ENCODE data around the gene BLNK. TPM values are rescaled to one million over a fixed set of nuclear protein-coding genes. Genes with fewer than 3 reads are reported as not detected.
"Not testable (repeated sequence)": the region's sequence is repeated elsewhere in the genome, so short reads cannot be mapped to it uniquely, and the experiment has no call there.

BLNK gene
- polyA plus RNA-seq, 1 experiment: not detected

- Histone ChIP-seq H3K4me3 (ENCODE audit: low read depth, low read length) (no peak overlapping the region), H3K27me3 (ENCODE audit: control insufficient read depth, insufficient read depth, low read length) (no peaks in the 10 kb centered on the region), H3K36me3 (ENCODE audit: control insufficient read depth, insufficient read depth, low read length) (no peaks in the 10 kb centered on the region)
- ChIA-PET POLR2A (no interaction called here), CTCF (interaction anchor here (0.6 to 1.2 kb wide), 3 partner anchors 30 to 294 kb away, joined by 3 to 4 read pairs (median 4); no protein-coding TSS in a partner anchor)
- TF ChIP-seq CTCF (IDR thresholded peaks at IDR 0.05; ENCODE audit: insufficient read depth, low read depth, low read length): no peak
- no peak for DNase-seq (ENCODE audit: low read depth)
Measured at GRCh38 chr10:96311180-96311715, 39.9 kb upstream of the BLNK start.

GRCh38 chr10:96310321-96310669 is 38.9 kb upstream of the BLNK start:
- ChIA-PET CTCF (no interaction called here), POLR2A (no interaction called here)
- no peaks in the 10 kb centered on the region for H3K36me3 ChIP-seq (ENCODE audit: control insufficient read depth, insufficient read depth, low read length)
- no peaks in the 10 kb centered on the region for H3K27me3 ChIP-seq (ENCODE audit: control insufficient read depth, insufficient read depth, low read length)
- no peak overlapping the region for H3K4me3 ChIP-seq (ENCODE audit: low read depth, low read length)
- no peak for TF ChIP-seq CTCF (IDR thresholded peaks at IDR 0.05; ENCODE audit: insufficient read depth, low read depth, low read length)
- no peak for DNase-seq (ENCODE audit: low read depth)

GRCh38 chr10:96309628-96310320 is 38.4 kb upstream of the BLNK start:
- Histone ChIP-seq H3K4me3 (ENCODE audit: low read depth, low read length) (no peak overlapping the region), H3K36me3 (ENCODE audit: control insufficient read depth, insufficient read depth, low read length) (no peaks in the 10 kb centered on the region), H3K27me3 (ENCODE audit: control insufficient read depth, insufficient read depth, low read length) (no peaks in the 10 kb centered on the region)
- DNase-seq (ENCODE audit: low read depth): no peak
- ChIA-PET POLR2A (no interaction called here), CTCF (no interaction called here)
- TF ChIP-seq CTCF (IDR thresholded peaks at IDR 0.05; ENCODE audit: insufficient read depth, low read depth, low read length): no peak

- CTCF ChIA-PET: interaction anchor here (1.1 kb wide), 1 partner anchor 15 kb away, joined by 4 read pairs; no protein-coding TSS in a partner anchor
- H3K27me3 ChIP-seq (ENCODE audit: control insufficient read depth, insufficient read depth, low read length); H3K36me3 ChIP-seq (ENCODE audit: control insufficient read depth, insufficient read depth, low read length); DNase-seq (ENCODE audit: low read depth); H3K4me3 ChIP-seq (ENCODE audit: low read depth, low read length); POLR2A ChIA-PET: not testable (repeated sequence)
Measured at GRCh38 chr10:96308854-96309253, 37.5 kb upstream of the BLNK start.

- Histone ChIP-seq H3K27me3 (ENCODE audit: control insufficient read depth, insufficient read depth, low read length) (peaks cover 2% of the 10 kb centered on the region; the same call in 1 of the 2 replicates), H3K4me3 (ENCODE audit: low read depth, low read length) (no peak overlapping the region), H3K36me3 (ENCODE audit: control insufficient read depth, insufficient read depth, low read length) (no peaks in the 10 kb centered on the region)
- no peak for TF ChIP-seq CTCF (IDR thresholded peaks at IDR 0.05; ENCODE audit: insufficient read depth, low read depth, low read length)
- POLR2A ChIA-PET: no interaction called here
- CTCF ChIA-PET: no interaction called here
- no peak for DNase-seq (ENCODE audit: low read depth)
Measured at GRCh38 chr10:96306516-96306915, 35.1 kb upstream of the BLNK start.

- no peak for DNase-seq (ENCODE audit: low read depth)
- no peak for TF ChIP-seq CTCF (IDR thresholded peaks at IDR 0.05; ENCODE audit: insufficient read depth, low read depth, low read length)
- H3K4me3 ChIP-seq (ENCODE audit: low read depth, low read length): no peak overlapping the region
- no peaks in the 10 kb centered on the region for H3K36me3 ChIP-seq (ENCODE audit: control insufficient read depth, insufficient read depth, low read length)
- ChIA-PET POLR2A (no interaction called here), CTCF (interaction anchor here (1.5 to 2.1 kb wide), 2 partner anchors 11 to 289 kb away, joined by 5 to 6 read pairs; no protein-coding TSS in a partner anchor)
- H3K27me3 ChIP-seq (ENCODE audit: control insufficient read depth, insufficient read depth, low read length): peaks cover 2% of the 10 kb centered on the region; the same call in 1 of the 2 replicates
Measured at GRCh38 chr10:96305019-96305418, 33.6 kb upstream of the BLNK start.
